ENCODE data around the gene PAX3. TPM values are rescaled to one million over a fixed set of nuclear protein-coding genes. Genes with fewer than 3 reads are reported as not detected.

PAX3 gene
- total RNA-seq, 1 donor: not detected

- Histone ChIP-seq H3K27me3 (ENCODE audit: insufficient read depth, low read length) (no peaks in the 10 kb centered on the region), H3K4me1 (ENCODE audit: insufficient read depth, low read length) (no peaks in the 10 kb centered on the region), H3K4me3 (ENCODE audit: insufficient read depth, low read length) (no peak overlapping the region), H4K20me1 (ENCODE audit: insufficient read depth, low read length) (no peaks in the 10 kb centered on the region), H3K4me2 (ENCODE audit: insufficient read depth, low read length) (no peak overlapping the region), H3K27ac (ENCODE audit: low read depth, low read length) (no peak overlapping the region), H2AFZ (ENCODE audit: low read length) (no peak overlapping the region), H3K36me3 (ENCODE audit: insufficient read depth, low read length) (no peaks in the 10 kb centered on the region), H3K79me2 (ENCODE audit: insufficient read depth, low read length) (no peaks in the 10 kb centered on the region), H3K9me3 (ENCODE audit: low read depth, low read length) (no peaks in the 10 kb centered on the region)
- no peak for TF ChIP-seq CTCF (IDR thresholded peaks at IDR 0.05; ENCODE audit: extremely low read depth, low read depth, low read length)
- no peak for DNase-seq (ENCODE audit: insufficient read length, low spot score, missing footprints)
Observed at GRCh38 chr2:222232372-222232771, 66.4 kb downstream of the PAX3 start.

GRCh38 chr2:222228054-222228453 is 70.7 kb downstream of the PAX3 start:
- no peak for TF ChIP-seq CTCF (IDR thresholded peaks at IDR 0.05; ENCODE audit: extremely low read depth, low read depth, low read length)
- no peaks in the 10 kb centered on the region for H4K20me1 ChIP-seq (ENCODE audit: insufficient read depth, low read length)
- H3K27ac ChIP-seq (ENCODE audit: low read depth, low read length): no peak overlapping the region
- no peak overlapping the region for H3K4me3 ChIP-seq (ENCODE audit: insufficient read depth, low read length)
- no peaks in the 10 kb centered on the region for H3K27me3 ChIP-seq (ENCODE audit: insufficient read depth, low read length)
- no peak for DNase-seq (ENCODE audit: insufficient read length, low spot score, missing footprints)
- H3K4me2 ChIP-seq (ENCODE audit: insufficient read depth, low read length): no peak overlapping the region
- no peaks in the 10 kb centered on the region for H3K79me2 ChIP-seq (ENCODE audit: insufficient read depth, low read length)
- H3K36me3 ChIP-seq (ENCODE audit: insufficient read depth, low read length): no peaks in the 10 kb centered on the region
- no peak overlapping the region for H2AFZ ChIP-seq (ENCODE audit: low read length)
- no peaks in the 10 kb centered on the region for H3K9me3 ChIP-seq (ENCODE audit: low read depth, low read length)
- H3K4me1 ChIP-seq (ENCODE audit: insufficient read depth, low read length): no peaks in the 10 kb centered on the region

- Histone ChIP-seq H3K36me3 (ENCODE audit: insufficient read depth, low read length) (no peaks in the 10 kb centered on the region), H2AFZ (ENCODE audit: low read length) (no peak overlapping the region), H3K9me3 (ENCODE audit: low read depth, low read length) (peaks cover 1% of the 10 kb centered on the region), H3K4me2 (ENCODE audit: insufficient read depth, low read length) (no peak overlapping the region), H3K27me3 (ENCODE audit: insufficient read depth, low read length) (no peaks in the 10 kb centered on the region), H3K79me2 (ENCODE audit: insufficient read depth, low read length) (no peaks in the 10 kb centered on the region), H3K4me1 (ENCODE audit: insufficient read depth, low read length) (no peaks in the 10 kb centered on the region), H3K4me3 (ENCODE audit: insufficient read depth, low read length) (no peak overlapping the region), H3K27ac (ENCODE audit: low read depth, low read length) (no peak overlapping the region), H4K20me1 (ENCODE audit: insufficient read depth, low read length) (no peaks in the 10 kb centered on the region)
- TF ChIP-seq CTCF (IDR thresholded peaks at IDR 0.05; ENCODE audit: extremely low read depth, low read depth, low read length): no peak
- no peak for DNase-seq (ENCODE audit: insufficient read length, low spot score, missing footprints)
Observed at GRCh38 chr2:222218786-222219185, 80.0 kb downstream of the PAX3 start.

- no peaks in the 10 kb centered on the region for H3K4me1 ChIP-seq (ENCODE audit: insufficient read depth, low read length)
- no peak overlapping the region for H3K27ac ChIP-seq (ENCODE audit: low read depth, low read length)
- H3K4me3 ChIP-seq (ENCODE audit: insufficient read depth, low read length): no peak overlapping the region
- no peak overlapping the region for H3K4me2 ChIP-seq (ENCODE audit: insufficient read depth, low read length)
- H3K9me3 ChIP-seq (ENCODE audit: low read depth, low read length): peaks cover 1% of the 10 kb centered on the region
- no peak for TF ChIP-seq CTCF (IDR thresholded peaks at IDR 0.05; ENCODE audit: extremely low read depth, low read depth, low read length)
- no peak overlapping the region for H2AFZ ChIP-seq (ENCODE audit: low read length)
- H3K79me2 ChIP-seq (ENCODE audit: insufficient read depth, low read length): no peaks in the 10 kb centered on the region
- H3K36me3 ChIP-seq (ENCODE audit: insufficient read depth, low read length): no peaks in the 10 kb centered on the region
- H3K27me3 ChIP-seq (ENCODE audit: insufficient read depth, low read length): no peaks in the 10 kb centered on the region
- DNase-seq (ENCODE audit: insufficient read length, low spot score, missing footprints): no peak
- no peaks in the 10 kb centered on the region for H4K20me1 ChIP-seq (ENCODE audit: insufficient read depth, low read length)
Observed at GRCh38 chr2:222217712-222218111, 81.1 kb downstream of the PAX3 start.

Data from osteoblast (primary cell).